Heart left ventricle (tissue), 13 donors: ENCODE measurements around the gene PRR7.

Source experiments
- CTCF ChIP-seq, 12 donors: fragments of 200-600 bp; sonication (generic) in 4 of 12; IDR thresholded peaks; one replicate each; pipeline versions ENCODE4 v1.5.0 to v1.8.0; 2018 to 2022; ENCODE audit warnings: antibody characterized with exemption in 12 of 12, mild to moderate bottlenecking in 5 of 12
- POLR2A ChIP-seq, 2 donors: fragments of 450-650 bp; IDR thresholded peaks; one replicate each; pipeline ENCODE4 v1.6.1; 2017; ENCODE audit warnings: antibody characterized with exemption in 2 of 2, mild to moderate bottlenecking in 2 of 2, moderate library complexity in 2 of 2
- donor health status: ischemic (EF 13 %, LVEDD 7.1; RV severe dilation, severe dysfunction).
- donor health status: DM: no; HTN: yes; CAD: no.
- donor health status: DM: no; HTN: no; CAD: no.
- donor health status: ischemic (EF 25% LVEDD 6.9; RV normal size, moderate dysfunction).
- donor health status: ischemic (EF 25% LVEDD 5.7; RV mildly dilated, moderate dysfunction).
- donor health status: ischemic (EF 35%, LVEDD 5.7; RV mildly dilated, moderate dysfunction).
- donor health status: nonischemic (EF 11% LVEDD 7.7; RV severe dilation, severe dysfunction).
- donor health status: DM: yes; HTN: yes; CAD: no.
- donor health status: PGD.
- donor health status: ischemic (EF 29% LVEDD 5.4; RV normal size, mild dysfunction).
- donor health status: nonischemic (EF 23%, LVEDD 6.1; RV moderate dilation, normal function).

GRCh38 chr5:177470759-177471536 is 24.3 kb downstream of the PRR7 start:
- no peak for TF ChIP-seq CTCF (IDR thresholded peaks at IDR 0.05)
- no peak for TF ChIP-seq POLR2A (IDR thresholded peaks at IDR 0.05)
